ENCODE results near the gene MRTFA. TPM values are rescaled to one million over a fixed set of nuclear protein-coding genes. Genes with fewer than 3 reads are reported as not detected.
A peak's percentile ranks its signal among the peaks of the same experiment; 100 is the strongest.
"Not testable (repeated sequence)": the region's sequence is repeated elsewhere in the genome, so short reads cannot be mapped to it uniquely, and the experiment has no call there.

The MRTFA gene
- polyA plus RNA-seq, 3 donors from 2014 or later: 5.0 to 23.5 (median 7.3) TPM

DNA sequence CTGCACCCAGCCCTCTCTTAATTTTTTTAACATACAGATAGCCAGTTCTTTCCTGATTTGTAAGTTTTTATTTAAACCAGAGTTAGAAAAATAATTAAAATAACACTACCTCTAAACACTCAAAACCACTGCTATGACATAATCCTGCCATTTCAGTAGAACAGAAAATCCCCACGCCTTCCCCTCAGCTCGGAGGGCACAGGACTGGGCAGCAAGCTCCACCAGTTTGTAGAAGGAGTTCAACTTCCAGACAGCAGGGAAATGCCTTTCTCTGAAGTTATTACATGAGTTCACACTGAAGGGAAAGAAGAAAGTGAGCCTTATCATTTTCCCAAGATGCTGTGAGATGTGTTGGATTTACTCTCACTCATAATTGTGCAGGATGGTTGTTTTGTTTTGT is 114.4 kb downstream of the MRTFA start:
- Mint-ChIP-seq H3K9me3 (no peaks in the 10 kb centered on the region), H3K4me3 (no peak overlapping the region), H3K27ac (no peak overlapping the region)

DNA sequence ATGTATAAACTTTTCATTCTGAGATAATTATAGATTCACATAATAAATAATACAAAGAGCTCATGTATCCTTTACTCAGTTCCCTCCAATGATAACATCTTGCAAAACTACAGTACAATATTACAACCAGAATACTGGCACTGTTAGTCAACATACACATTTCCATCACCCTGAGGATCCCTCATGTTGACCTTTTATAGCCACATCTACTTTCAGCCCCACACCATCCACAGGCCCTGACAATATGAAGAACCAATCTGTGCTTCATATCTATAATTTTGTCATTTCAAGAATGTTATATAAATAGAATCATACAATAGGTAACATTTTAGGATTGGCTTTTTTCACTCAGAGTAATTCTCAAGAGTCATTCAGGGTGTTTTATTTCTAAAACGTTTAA is 115.5 kb downstream of the MRTFA start:
- DNase-seq: no peak
- Mint-ChIP-seq H3K36me3 (peaks cover 3 to 4% (median 4%) of the 10 kb centered on the region in 3 donors), H3K4me3 (no peak overlapping the region), H3K27ac (no peak overlapping the region), H3K4me1 (peaks cover 20 to 23% of the 10 kb centered on the region in 2 donors), H3K27me3 (ENCODE audit: low read depth in 3 of 3) (no peaks in the 10 kb centered on the region), H3K9me3 (no peaks in the 10 kb centered on the region)

More for the DNA sequence above, 114.4 kb downstream of the MRTFA start:
- peaks cover 22 to 23% of the 10 kb centered on the region in 2 donors for H3K4me1 Mint-ChIP-seq
- peaks cover 2 to 4% (median 3%) of the 10 kb centered on the region in 3 donors for H3K36me3 Mint-ChIP-seq
- no peaks in the 10 kb centered on the region for H3K27me3 Mint-ChIP-seq (ENCODE audit: low read depth in 3 of 3)
- DNase-seq: no peak

DNA sequence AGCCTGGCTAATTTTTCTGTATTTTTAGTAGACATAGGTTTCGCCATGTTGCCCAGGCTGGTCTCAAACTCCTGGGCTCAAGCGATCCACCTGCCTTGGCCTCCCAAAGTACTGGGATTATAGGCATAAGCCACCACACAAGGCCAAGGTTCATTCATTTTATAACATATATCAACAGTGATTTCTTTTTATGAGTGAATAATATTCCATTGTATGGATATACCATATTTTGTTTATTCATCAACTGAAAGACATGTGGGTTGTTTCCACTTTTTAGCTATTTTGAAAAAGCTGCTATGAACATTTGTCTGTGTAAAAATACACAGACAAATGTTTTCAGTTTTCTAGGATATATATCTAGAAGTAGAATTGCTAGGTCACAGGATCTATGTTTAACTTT is 116.0 kb downstream of the MRTFA start:
- Mint-ChIP-seq H3K27me3 (ENCODE audit: low read depth in 3 of 3) (no peaks in the 10 kb centered on the region), H3K4me3 (no peak overlapping the region), H3K4me1 (peaks cover 19 to 23% of the 10 kb centered on the region in 2 donors), H3K9me3 (no peaks in the 10 kb centered on the region), H3K27ac (peak overlapping the region in 1 of 6 donors; percentile 9), H3K36me3 (peaks cover 3 to 4% (median 4%) of the 10 kb centered on the region in 3 donors)
- DNase-seq: no peak

DNA sequence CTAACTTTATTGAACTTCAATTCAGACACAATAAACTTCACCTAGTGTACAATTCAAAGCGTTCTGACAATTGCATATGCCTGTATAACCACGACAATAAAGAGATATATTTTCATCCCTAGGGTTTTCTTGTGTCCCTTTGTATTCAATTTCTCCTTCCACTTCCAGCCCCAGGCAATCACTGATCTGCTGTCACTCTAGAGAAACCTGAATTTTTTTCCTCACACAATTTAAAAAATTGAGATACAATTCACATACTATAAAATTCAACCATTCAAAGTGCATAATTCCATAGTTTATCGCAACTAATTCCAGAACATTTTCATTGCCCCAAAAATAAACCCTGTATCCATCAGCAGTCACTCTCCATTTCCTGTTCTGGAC is 116.6 kb downstream of the MRTFA start:
- Mint-ChIP-seq H3K4me3 (no peak overlapping the region), H3K27ac (peak overlapping the region in 1 of 6 donors; percentile 40), H3K4me1 (peaks cover 19 to 23% of the 10 kb centered on the region in 2 donors), H3K27me3 (ENCODE audit: low read depth in 3 of 3) (no peaks in the 10 kb centered on the region), H3K36me3 (peaks cover 3 to 4% (median 4%) of the 10 kb centered on the region in 3 donors), H3K9me3 (no peaks in the 10 kb centered on the region)
- DNase-seq: no peak

DNA sequence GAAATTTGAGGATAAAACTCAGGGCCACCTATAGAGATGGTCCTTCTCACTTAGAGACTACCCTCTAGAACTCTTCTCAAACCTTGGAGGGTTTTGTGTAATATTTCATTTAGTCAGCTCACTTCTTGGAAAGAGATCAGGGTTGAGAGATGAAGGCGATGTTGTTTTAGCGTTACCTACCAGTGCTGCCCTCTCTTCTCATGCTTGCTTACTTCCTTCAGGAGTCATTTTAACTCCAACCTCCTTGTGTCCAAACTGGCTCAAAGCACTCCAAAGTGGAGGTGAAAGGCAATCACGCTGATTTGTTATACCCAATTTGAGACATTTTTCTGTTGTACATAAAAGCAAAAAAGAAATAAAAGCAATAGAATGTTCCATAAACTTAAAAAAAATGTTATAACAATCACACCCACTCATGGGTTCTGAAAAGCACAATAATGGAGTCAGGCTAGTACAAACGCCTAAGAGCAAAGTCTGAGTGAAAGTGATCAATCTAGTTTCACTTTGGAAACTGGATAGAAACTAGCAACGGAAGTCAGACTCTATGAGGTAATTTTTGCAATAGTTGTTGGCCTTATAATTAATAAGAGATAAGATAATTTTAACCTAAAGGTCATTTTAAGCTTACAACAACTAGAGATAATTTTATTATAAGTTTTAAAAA is 117.1 kb downstream of the MRTFA start:
- Mint-ChIP-seq H3K27ac (peak overlapping the region in 5 of 6 donors; percentile 35 to 63 (median 54)), H3K36me3 (peaks cover 3 to 4% (median 4%) of the 10 kb centered on the region in 3 donors), H3K9me3 (no peaks in the 10 kb centered on the region), H3K27me3 (ENCODE audit: low read depth in 3 of 3) (no peaks in the 10 kb centered on the region), H3K4me1 (peaks cover 19 to 23% of the 10 kb centered on the region in 2 donors), H3K4me3 (peak overlapping the region in 2 of 5 donors; percentile 35 to 55)
- peak in 1 of 3 donors; percentile 33 for DNase-seq

DNA sequence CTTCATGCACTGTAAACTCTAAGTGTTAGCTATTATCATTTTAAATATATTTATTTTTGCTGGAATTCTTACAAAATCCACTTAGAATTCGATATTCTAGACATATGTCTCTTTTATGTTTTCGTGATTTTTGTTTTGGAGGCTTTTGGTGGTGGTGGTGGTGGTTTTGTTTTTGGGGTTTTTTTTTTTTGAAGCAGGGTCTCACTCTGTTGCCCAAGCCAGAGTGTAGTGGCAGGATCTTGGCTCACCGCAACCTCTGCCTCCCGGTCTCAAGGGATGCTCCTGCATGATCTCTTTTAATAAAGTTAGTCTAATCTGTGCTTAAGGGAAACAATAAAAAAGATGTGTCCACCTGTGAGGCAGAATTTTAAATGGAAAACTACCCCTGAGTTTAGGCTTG is 117.7 kb downstream of the MRTFA start:
- DNase-seq: no peak
- Mint-ChIP-seq H3K4me1 (peaks cover 19 to 23% of the 10 kb centered on the region in 2 donors), H3K27me3 (ENCODE audit: low read depth in 3 of 3) (no peaks in the 10 kb centered on the region)

DNA sequence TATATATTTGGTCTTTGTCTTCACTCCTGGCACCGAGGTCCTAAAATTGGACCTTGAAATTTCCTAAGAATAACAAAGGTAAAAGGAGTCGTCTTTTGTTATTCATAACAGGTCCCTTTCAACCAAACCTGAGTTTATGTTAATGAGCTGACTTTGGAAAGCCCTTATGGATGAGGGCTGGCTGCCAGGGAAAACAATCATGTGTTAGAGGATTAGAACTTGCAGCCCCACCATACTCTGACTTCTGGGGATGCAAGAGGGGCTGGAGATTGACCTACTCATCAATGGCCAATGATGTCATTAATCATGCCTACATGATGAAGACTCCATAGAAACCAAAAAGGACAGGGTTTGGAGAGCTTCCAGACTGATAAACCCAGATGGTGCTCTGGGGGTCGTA is 118.9 kb downstream of the MRTFA start:
- peaks cover 19 to 23% of the 10 kb centered on the region in 2 donors for H3K4me1 Mint-ChIP-seq
- peaks cover 3 to 4% (median 4%) of the 10 kb centered on the region in 3 donors for H3K36me3 Mint-ChIP-seq
- no peaks in the 10 kb centered on the region for H3K9me3 Mint-ChIP-seq
- DNase-seq: no peak
- no peak overlapping the region for H3K4me3 Mint-ChIP-seq
- no peaks in the 10 kb centered on the region for H3K27me3 Mint-ChIP-seq (ENCODE audit: low read depth in 3 of 3)
- H3K27ac Mint-ChIP-seq: no peak overlapping the region

More for the DNA sequence above, 117.7 kb downstream of the MRTFA start:
- H3K4me3 Mint-ChIP-seq: peak overlapping the region in 1 of 5 donors; percentile 55
- peaks cover 3 to 4% (median 4%) of the 10 kb centered on the region in 3 donors for H3K36me3 Mint-ChIP-seq
- no peaks in the 10 kb centered on the region for H3K9me3 Mint-ChIP-seq
- peak overlapping the region in 4 of 6 donors; percentile 35 to 63 (median 44) for H3K27ac Mint-ChIP-seq

DNA sequence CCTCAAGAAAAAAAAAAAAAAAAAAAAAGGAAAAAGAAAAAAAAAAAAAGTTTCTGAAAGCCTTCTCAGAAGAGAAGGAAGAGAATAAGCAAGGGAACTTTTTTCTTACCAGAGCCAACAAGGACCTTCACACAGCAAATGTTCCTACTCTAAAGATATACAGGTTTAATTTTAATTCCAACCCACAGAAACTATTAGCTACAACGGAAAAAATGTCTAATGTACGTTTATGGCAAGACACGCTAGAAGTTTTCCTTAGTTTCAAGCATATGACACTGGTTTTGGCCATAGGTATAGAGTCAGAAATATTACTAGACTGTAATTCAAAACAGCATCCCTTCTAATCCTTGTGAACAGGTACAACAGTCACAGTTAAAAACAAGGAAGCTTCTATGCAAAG is 120.1 kb downstream of the MRTFA start:
- Mint-ChIP-seq H3K4me1 (peaks cover 17 to 23% of the 10 kb centered on the region in 2 donors), H3K4me3 (no peak overlapping the region)

DNA sequence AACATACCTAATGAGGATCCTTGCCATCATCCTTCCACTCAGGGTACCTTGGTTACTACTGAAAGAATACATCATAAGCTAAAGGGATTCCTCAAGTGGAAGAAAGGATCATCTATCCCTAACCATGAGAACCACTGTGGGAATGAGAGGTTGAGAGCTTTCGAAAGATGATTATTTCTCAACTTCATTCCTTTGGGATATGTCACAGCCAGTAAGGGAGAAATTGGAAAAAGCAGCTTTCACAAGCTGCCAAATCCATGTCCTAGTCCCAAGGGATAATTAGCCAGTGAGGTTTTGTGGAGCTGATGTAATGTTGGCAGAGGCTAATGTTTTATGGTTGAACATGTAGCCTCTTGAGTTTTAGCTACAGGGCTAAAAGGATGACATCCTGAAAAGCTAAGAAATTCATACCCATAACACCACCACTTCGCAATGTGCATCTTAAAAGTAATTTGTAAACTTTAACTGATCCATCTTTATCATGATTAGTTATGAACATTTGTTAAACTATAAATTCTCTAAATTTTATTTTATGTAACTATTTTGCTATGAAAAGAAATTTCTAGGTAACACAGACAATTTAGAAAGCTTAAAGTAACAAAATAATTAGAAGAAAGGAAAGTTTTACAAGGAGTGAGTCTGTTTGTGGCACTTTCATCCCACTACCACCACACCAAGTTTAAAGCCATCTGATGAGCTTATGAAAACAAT is 123.9 kb downstream of the MRTFA start:
- Mint-ChIP-seq H3K36me3 (peaks cover 0 to 4% (median 0%) of the 10 kb centered on the region in 3 donors), H3K9me3 (no peaks in the 10 kb centered on the region), H3K27me3 (ENCODE audit: low read depth in 3 of 3) (no peaks in the 10 kb centered on the region), H3K4me1 (peaks cover 2 to 8% of the 10 kb centered on the region in 2 donors), H3K27ac (no peak overlapping the region), H3K4me3 (no peak overlapping the region)
- DNase-seq: no peak

More for the DNA sequence above, 120.1 kb downstream of the MRTFA start:
- no peaks in the 10 kb centered on the region for H3K9me3 Mint-ChIP-seq
- no peaks in the 10 kb centered on the region for H3K27me3 Mint-ChIP-seq (ENCODE audit: low read depth in 3 of 3)
- H3K36me3 Mint-ChIP-seq: peaks cover 3 to 4% (median 4%) of the 10 kb centered on the region in 3 donors
- H3K27ac Mint-ChIP-seq: no peak overlapping the region
- no peak for DNase-seq

DNA sequence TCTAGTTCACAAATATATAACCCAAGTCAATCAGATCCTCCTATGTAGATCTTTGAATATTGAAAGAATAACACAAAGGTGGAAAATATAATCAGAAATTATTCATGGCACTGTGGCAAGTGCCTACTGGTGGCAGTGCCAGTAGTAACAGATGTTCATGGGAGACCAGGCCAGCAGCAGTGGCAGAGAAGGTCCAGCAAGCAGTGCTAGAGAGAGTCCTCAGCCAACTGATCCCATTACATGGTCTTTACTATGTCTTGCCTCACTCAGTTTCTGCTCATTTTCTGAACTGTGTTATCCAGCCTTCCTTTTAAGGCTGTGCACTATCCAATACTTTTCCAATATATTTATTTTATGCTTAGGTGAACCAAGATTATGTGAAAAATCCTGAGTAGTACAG is 124.9 kb downstream of the MRTFA start:
- Mint-ChIP-seq H3K4me3 (no peak overlapping the region), H3K27ac (no peak overlapping the region), H3K9me3 (no peaks in the 10 kb centered on the region), H3K27me3 (ENCODE audit: low read depth in 3 of 3) (no peaks in the 10 kb centered on the region), H3K36me3 (no peaks in the 10 kb centered on the region), H3K4me1 (peaks cover 2 to 8% of the 10 kb centered on the region in 2 donors)
- no peak for DNase-seq

DNA sequence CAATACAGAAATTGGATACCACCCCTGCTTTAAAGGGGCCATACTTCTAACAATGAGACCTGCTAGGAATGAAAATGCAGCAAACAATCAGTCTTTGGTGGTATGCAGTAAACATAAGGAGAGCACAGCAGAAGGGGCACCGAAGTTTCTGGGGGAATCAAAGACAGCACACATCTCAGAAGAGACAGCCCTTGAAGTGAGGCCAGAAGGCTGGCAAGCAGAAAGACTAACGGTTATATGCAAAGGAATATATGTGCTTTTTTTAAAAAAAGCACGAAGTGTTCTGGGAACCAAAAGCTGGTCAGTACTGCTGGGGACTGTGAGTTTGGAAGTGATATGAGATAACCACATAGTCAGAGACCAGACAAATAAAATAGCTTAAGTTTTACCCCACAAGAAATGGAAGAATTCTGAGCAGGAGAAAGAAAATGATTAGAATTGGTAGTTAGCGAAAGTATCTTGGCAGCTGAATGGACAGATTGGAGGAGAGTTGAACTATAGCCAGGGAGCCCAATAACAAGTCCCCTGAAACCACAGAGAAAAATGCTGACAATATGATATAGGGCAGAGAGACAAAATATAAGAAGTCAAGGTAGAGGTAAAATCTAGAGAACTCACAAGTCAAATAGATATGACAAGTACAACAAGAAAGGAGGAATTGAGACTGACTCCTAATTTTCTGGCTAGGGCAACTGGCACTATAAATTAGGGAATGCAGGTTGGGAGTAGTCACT is 125.7 kb downstream of the MRTFA start:
- DNase-seq: no peak
- H3K9me3 Mint-ChIP-seq: no peaks in the 10 kb centered on the region
- no peaks in the 10 kb centered on the region for H3K36me3 Mint-ChIP-seq
- peaks cover 2 to 8% of the 10 kb centered on the region in 2 donors for H3K4me1 Mint-ChIP-seq
- peak overlapping the region in 1 of 6 donors; percentile 24 for H3K27ac Mint-ChIP-seq
- no peak overlapping the region for H3K4me3 Mint-ChIP-seq
- H3K27me3 Mint-ChIP-seq (ENCODE audit: low read depth in 3 of 3): no peaks in the 10 kb centered on the region

DNA sequence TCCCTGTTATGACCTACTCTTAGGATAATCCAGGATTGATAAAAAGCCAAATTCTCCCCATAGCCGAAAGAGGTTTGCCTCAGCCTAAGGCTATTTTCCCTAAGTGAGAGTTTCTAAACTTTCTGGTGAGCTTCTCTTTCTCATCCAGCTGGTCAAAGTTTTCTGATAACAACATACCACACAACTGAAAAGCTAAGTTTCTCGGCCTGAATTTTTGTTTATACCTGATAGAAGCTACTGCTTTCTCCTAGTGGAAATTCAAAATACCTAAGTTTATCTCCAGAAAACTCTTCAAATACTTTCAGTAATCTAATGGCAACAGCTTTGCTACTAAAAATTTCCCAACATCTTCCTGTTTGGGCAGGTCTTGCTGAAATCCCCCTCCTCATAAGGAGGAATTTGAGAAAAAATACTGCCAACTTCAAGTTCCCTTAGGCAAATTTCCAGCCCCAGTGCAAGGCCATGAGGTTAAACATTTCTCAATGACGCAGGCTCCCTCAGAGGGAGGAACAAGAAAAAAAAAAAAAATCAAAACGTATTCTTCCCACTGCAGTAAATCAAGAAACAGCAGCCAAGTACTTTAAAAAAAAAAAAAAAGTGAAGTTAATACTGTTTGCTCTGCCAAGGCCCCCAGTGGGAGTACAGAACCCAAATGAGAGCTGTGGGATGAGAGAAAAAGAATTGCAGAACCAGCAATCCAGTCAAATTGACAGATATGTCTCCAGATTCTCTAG is 127.0 kb downstream of the MRTFA start:
- Mint-ChIP-seq H3K27me3 (ENCODE audit: low read depth in 3 of 3) (no peaks in the 10 kb centered on the region), H3K9me3 (no peaks in the 10 kb centered on the region), H3K36me3 (no peaks in the 10 kb centered on the region), H3K4me3 (no peak overlapping the region), H3K27ac (peak overlapping the region in 1 of 6 donors; percentile 19), H3K4me1 (peaks cover 2 to 8% of the 10 kb centered on the region in 2 donors)
- DNase-seq: no peak

DNA sequence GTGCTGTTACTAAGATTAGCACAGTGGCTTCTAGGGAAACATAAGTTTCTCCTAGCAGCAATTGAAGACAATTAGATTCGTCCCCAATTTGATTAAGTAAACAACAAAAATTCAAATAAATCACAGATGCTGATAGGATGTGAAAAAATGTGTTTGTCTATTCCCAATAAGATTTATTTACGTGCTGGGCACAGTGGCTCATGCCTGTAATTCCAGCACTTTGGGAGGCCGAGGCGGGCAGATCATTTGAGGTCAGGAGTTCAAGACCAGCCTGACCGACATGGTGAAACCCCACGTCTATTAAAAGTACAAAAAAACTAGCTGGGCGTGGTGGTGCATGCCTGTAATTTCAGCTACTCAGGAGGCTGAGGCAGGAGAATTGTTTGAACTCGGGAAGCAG is 128.5 kb downstream of the MRTFA start:
- not testable (repeated sequence) for H3K9me3 Mint-ChIP-seq; H3K4me1 Mint-ChIP-seq; DNase-seq; H3K36me3 Mint-ChIP-seq; H3K27ac Mint-ChIP-seq; H3K4me3 Mint-ChIP-seq; H3K27me3 Mint-ChIP-seq (ENCODE audit: low read depth in 3 of 3)
